ENCODE measurements around the gene MCC.

MCC gene

DNA sequence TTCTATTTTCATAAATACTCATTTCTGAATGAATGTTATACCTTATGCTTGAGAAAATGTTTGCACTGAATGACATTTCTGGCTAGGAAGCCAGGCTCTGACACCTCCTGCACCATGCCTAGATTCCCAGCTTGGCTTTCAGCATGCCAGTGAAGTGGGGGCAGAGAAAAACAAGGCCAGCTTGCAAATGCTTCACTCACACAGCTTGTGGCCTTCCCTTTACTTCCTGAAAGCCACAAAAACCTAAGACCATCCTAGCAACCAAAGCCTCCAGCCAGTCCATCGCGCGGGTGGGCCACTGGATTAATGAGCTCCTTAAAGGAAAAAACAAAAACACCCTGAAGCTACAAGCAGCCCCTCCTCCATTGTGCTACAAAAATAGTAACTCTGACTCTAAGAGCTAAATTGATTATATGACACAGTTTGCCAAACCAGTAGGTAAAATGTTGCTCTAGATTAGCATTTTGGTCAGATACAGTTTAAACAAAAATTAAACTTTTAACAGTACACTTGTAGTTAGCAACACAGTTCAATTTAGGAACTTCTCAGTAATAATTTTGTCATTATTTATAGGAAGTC, 213.3 kb downstream of the MCC start:
- DNase-seq (ENCODE audit: insufficient read length, low spot score) (no peak), FAIRE-seq (no peak)
- no peak for TF ChIP-seq TAF1 (IDR thresholded peaks at IDR 0.05; ENCODE audit: low read depth, low read length)
- no peak for TF ChIP-seq PAX5 (IDR thresholded peaks at IDR 0.05; ENCODE audit: insufficient read depth, low read length, severe bottlenecking)
- no peak for TF ChIP-seq POU2F2 (IDR thresholded peaks at IDR 0.05; ENCODE audit: low read depth, low read length)
- no peak for TF ChIP-seq POLR2AphosphoS5 (IDR thresholded peaks at IDR 0.05; ENCODE audit: low read depth, low read length)
- no peak for TF ChIP-seq SPI1 (IDR thresholded peaks at IDR 0.05; ENCODE audit: low read depth, low read length)
- TF ChIP-seq POLR2A (IDR thresholded peaks at IDR 0.05; ENCODE audit: low read depth, low read length): no peak

DNA sequence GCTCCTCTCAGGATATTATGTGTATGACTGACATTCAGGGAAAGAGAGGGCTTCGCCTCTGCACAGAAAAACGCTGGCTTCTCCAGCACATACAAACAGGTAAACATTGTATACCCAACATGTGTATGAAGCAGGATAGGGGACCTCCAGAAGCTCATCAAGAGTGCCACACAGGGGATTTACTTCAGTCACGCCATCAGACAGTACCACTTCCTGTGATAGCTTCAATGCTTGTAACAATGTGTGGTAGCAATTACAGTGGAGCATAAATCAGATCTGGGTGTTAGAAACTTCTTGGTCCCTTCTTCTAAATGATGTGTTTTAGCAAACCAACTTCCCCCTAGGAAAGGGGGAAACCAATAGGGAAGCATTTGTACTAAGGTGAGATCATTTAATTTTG, 214.3 kb downstream of the MCC start:
- FAIRE-seq (no peak), DNase-seq (ENCODE audit: insufficient read length, low spot score) (no peak)
- TF ChIP-seq POU2F2 (IDR thresholded peaks at IDR 0.05; ENCODE audit: low read depth, low read length) (no peak), POLR2AphosphoS5 (IDR thresholded peaks at IDR 0.05; ENCODE audit: low read depth, low read length) (no peak), PAX5 (IDR thresholded peaks at IDR 0.05; ENCODE audit: insufficient read depth, low read length, severe bottlenecking) (no peak), TAF1 (IDR thresholded peaks at IDR 0.05; ENCODE audit: low read depth, low read length) (no peak), SPI1 (IDR thresholded peaks at IDR 0.05; ENCODE audit: low read depth, low read length) (no peak), POLR2A (IDR thresholded peaks at IDR 0.05; ENCODE audit: low read depth, low read length) (no peak)

- DNase-seq (ENCODE audit: insufficient read length, low spot score) (no peak), FAIRE-seq (no peak)
- TF ChIP-seq SPI1 (IDR thresholded peaks at IDR 0.05; ENCODE audit: low read depth, low read length) (no peak), PAX5 (IDR thresholded peaks at IDR 0.05; ENCODE audit: insufficient read depth, low read length, severe bottlenecking) (no peak), POLR2AphosphoS5 (IDR thresholded peaks at IDR 0.05; ENCODE audit: low read depth, low read length) (no peak), TAF1 (IDR thresholded peaks at IDR 0.05; ENCODE audit: low read depth, low read length) (no peak), POLR2A (IDR thresholded peaks at IDR 0.05; ENCODE audit: low read depth, low read length) (no peak), POU2F2 (IDR thresholded peaks at IDR 0.05; ENCODE audit: low read depth, low read length) (no peak)
Measured at GRCh38 chr5:113271745-113272454, 216.4 kb downstream of the MCC start.

DNA sequence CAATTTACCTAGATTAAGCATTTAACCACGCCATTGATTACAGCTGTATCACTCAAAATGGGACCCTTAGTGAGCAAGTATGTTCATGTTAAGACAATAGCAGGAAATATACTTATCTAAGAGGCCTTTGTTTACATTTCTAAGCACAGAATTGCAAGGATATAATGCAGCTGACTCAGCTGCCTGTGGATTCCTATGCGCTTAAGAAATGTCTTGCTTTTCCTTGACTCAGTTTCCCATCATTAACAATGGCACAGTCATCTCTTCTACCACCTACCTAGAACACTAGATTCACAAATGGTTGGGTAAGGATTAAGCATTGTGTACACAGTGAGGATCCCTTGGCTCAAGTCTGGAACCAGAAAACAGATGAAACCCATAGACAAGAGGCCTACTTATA, 217.2 kb downstream of the MCC start:
- no peak for TF ChIP-seq POU2F2 (IDR thresholded peaks at IDR 0.05; ENCODE audit: low read depth, low read length)
- TF ChIP-seq TAF1 (IDR thresholded peaks at IDR 0.05; ENCODE audit: low read depth, low read length): no peak
- TF ChIP-seq POLR2AphosphoS5 (IDR thresholded peaks at IDR 0.05; ENCODE audit: low read depth, low read length): no peak
- no peak for TF ChIP-seq SPI1 (IDR thresholded peaks at IDR 0.05; ENCODE audit: low read depth, low read length)
- TF ChIP-seq POLR2A (IDR thresholded peaks at IDR 0.05; ENCODE audit: low read depth, low read length): no peak
- TF ChIP-seq PAX5 (IDR thresholded peaks at IDR 0.05; ENCODE audit: insufficient read depth, low read length, severe bottlenecking): no peak
- FAIRE-seq (no peak), DNase-seq (ENCODE audit: insufficient read length, low spot score) (no peak)

- no peak for DNase-seq (ENCODE audit: insufficient read length, low spot score)
- no peak for FAIRE-seq
- TF ChIP-seq SPI1 (IDR thresholded peaks at IDR 0.05; ENCODE audit: low read depth, low read length) (no peak), POU2F2 (IDR thresholded peaks at IDR 0.05; ENCODE audit: low read depth, low read length) (no peak)
Measured at GRCh38 chr5:113270086-113270485, 218.2 kb downstream of the MCC start.

- no peak for TF ChIP-seq PAX5 (IDR thresholded peaks at IDR 0.05; ENCODE audit: insufficient read depth, low read length, severe bottlenecking)
- TF ChIP-seq POLR2AphosphoS5 (IDR thresholded peaks at IDR 0.05; ENCODE audit: low read depth, low read length): no peak
- TF ChIP-seq TAF1 (IDR thresholded peaks at IDR 0.05; ENCODE audit: low read depth, low read length): no peak
- TF ChIP-seq POU2F2 (IDR thresholded peaks at IDR 0.05; ENCODE audit: low read depth, low read length): no peak
- TF ChIP-seq POLR2A (IDR thresholded peaks at IDR 0.05; ENCODE audit: low read depth, low read length): no peak
- TF ChIP-seq SPI1 (IDR thresholded peaks at IDR 0.05; ENCODE audit: low read depth, low read length): no peak
- DNase-seq (ENCODE audit: insufficient read length, low spot score) (no peak), FAIRE-seq (no peak)
Measured at GRCh38 chr5:113269023-113269997, 218.9 kb downstream of the MCC start.

DNA sequence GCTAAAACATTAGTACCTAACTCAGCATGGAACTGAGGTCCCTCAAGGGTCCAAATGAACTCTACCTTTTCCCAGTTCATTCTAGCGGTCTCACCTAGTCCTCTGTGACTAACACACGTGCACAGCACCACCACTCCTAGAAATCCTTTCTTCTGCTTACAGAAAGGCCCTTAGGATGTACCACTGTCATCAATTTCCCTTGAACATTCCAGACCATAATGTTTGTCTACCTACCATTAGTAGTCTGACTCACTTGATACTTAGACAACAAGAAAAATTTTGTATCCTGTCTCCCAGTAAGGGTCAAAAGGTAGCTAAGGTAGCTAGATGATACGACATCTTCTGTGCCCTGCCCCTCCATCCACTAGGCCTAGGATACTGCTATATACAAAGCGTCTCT, 220.0 kb downstream of the MCC start:
- DNase-seq (ENCODE audit: insufficient read length, low spot score) (no peak), FAIRE-seq (no peak)
- no peak for TF ChIP-seq TAF1 (IDR thresholded peaks at IDR 0.05; ENCODE audit: low read depth, low read length)
- TF ChIP-seq PAX5 (IDR thresholded peaks at IDR 0.05; ENCODE audit: insufficient read depth, low read length, severe bottlenecking): no peak
- no peak for TF ChIP-seq POU2F2 (IDR thresholded peaks at IDR 0.05; ENCODE audit: low read depth, low read length)
- no peak for TF ChIP-seq SPI1 (IDR thresholded peaks at IDR 0.05; ENCODE audit: low read depth, low read length)
- no peak for TF ChIP-seq POLR2A (IDR thresholded peaks at IDR 0.05; ENCODE audit: low read depth, low read length)
- TF ChIP-seq POLR2AphosphoS5 (IDR thresholded peaks at IDR 0.05; ENCODE audit: low read depth, low read length): no peak

DNA sequence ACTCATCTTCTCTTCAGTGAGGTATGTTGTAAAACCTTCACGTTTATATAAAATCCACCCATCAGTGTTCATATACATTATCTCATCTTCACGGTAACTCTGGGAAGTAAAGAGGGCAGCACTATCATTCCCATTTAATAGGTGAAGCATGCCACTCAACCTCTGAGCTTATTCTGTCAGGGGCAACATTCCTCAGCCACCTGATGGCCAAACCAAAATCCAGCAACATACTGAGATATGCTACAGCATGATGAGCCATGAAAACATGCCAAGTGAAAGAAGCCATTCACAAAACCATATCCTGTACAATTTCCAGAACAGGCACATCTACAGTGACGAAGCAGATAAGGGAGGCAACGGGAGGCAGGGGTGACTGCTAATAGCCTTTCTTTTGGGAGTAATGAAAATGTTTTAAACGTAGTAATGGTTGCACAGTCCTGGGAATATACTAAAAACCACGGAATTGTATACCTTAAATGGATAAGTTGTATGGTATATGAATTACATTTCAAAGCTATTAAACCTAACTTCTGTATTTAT, 220.8 kb downstream of the MCC start:
- TF ChIP-seq POLR2AphosphoS5 (IDR thresholded peaks at IDR 0.05; ENCODE audit: low read depth, low read length) (no peak), SPI1 (IDR thresholded peaks at IDR 0.05; ENCODE audit: low read depth, low read length) (no peak), TAF1 (IDR thresholded peaks at IDR 0.05; ENCODE audit: low read depth, low read length) (no peak), POLR2A (IDR thresholded peaks at IDR 0.05; ENCODE audit: low read depth, low read length) (no peak)
- DNase-seq (ENCODE audit: insufficient read length, low spot score) (no peak), FAIRE-seq (no peak)

DNA sequence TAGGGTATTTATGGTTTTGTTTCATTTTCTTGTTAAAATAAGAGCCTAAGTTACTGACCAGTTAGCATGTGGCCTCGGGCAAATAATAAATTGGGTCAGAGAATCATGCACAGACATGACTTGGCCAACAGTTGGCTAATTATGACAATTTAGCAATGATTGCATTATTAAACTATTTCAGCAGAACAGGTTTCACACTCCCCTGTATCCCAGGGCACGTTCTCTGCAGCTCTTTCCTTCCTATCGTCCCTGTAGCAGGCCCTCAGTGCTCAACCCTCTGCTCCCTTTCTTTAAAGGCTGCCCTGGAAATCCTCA, 221.4 kb downstream of the MCC start:
- FAIRE-seq (no peak), DNase-seq (ENCODE audit: insufficient read length, low spot score) (no peak)
- TF ChIP-seq POU2F2 (IDR thresholded peaks at IDR 0.05; ENCODE audit: low read depth, low read length): no peak

Data from GM12891 (cell line).